ENCODE data around the gene SRCAP. TPM values are rescaled to one million over a fixed set of nuclear protein-coding genes. Genes with fewer than 3 reads are reported as not detected.

Gene SRCAP
- total RNA-seq, 1 experiment from 2014 or later = 13.2 TPM

- Histone ChIP-seq H2AFZ (ENCODE audit: low read length) (no peak overlapping the region), H4K20me1 (ENCODE audit: insufficient read depth, low read depth, low read length) (no peaks in the 10 kb centered on the region), H3K9me2 (replicated peaks; ENCODE audit: insufficient read depth, low read length) (no peaks in the 10 kb centered on the region), H3K36me3 (ENCODE audit: insufficient read depth, low read length) (no peaks in the 10 kb centered on the region), H3K27me3 (ENCODE audit: low read length) (no peaks in the 10 kb centered on the region), H3K27ac (ENCODE audit: low read length) (no peak overlapping the region), H3K4me3 (ENCODE audit: low read length) (no peak overlapping the region), H3K4me2 (ENCODE audit: low read depth, low read length, poor library complexity, severe bottlenecking) (no peak overlapping the region), H3K79me2 (ENCODE audit: low read length) (peaks cover 9% of the 10 kb centered on the region), H3K9ac (ENCODE audit: low read length) (no peak overlapping the region), H3K9me3 (ENCODE audit: low read length) (no peaks in the 10 kb centered on the region), H3K4me1 (ENCODE audit: low read length) (peaks cover 11% of the 10 kb centered on the region)
- no peak for DNase-seq
These were observed 85.2 kb downstream of the SRCAP start for GRCh38 chr16:30784215-30784614.

GRCh38 chr16:30785126-30786106 is 86.4 kb downstream of the SRCAP start:
- no peaks in the 10 kb centered on the region for H3K9me3 ChIP-seq (ENCODE audit: low read length)
- no peaks in the 10 kb centered on the region for H4K20me1 ChIP-seq (ENCODE audit: insufficient read depth, low read depth, low read length)
- DNase-seq = no peak
- peaks cover 11% of the 10 kb centered on the region for H3K4me1 ChIP-seq (ENCODE audit: low read length)
- H3K9ac ChIP-seq (ENCODE audit: low read length) = peak overlapping the region; percentile 74
- H3K36me3 ChIP-seq (ENCODE audit: insufficient read depth, low read length) = no peaks in the 10 kb centered on the region
- no peak overlapping the region for H3K27ac ChIP-seq (ENCODE audit: low read length)
- no peaks in the 10 kb centered on the region for H3K27me3 ChIP-seq (ENCODE audit: low read length)
- peak overlapping the region; percentile 74 for H3K4me3 ChIP-seq (ENCODE audit: low read length)
- no peaks in the 10 kb centered on the region for H3K9me2 ChIP-seq (replicated peaks; ENCODE audit: insufficient read depth, low read length)
- H3K4me2 ChIP-seq (ENCODE audit: low read depth, low read length, poor library complexity, severe bottlenecking) = peak overlapping the region; percentile 74
- H2AFZ ChIP-seq (ENCODE audit: low read length) = no peak overlapping the region
- peaks cover 9% of the 10 kb centered on the region for H3K79me2 ChIP-seq (ENCODE audit: low read length)

GRCh38 chr16:30786115-30786935 is 87.4 kb downstream of the SRCAP start:
- Histone ChIP-seq H3K9me3 (ENCODE audit: low read length) (no peaks in the 10 kb centered on the region), H3K27ac (ENCODE audit: low read length) (no peak overlapping the region), H3K4me1 (ENCODE audit: low read length) (peaks cover 11% of the 10 kb centered on the region), H3K9me2 (replicated peaks; ENCODE audit: insufficient read depth, low read length) (no peaks in the 10 kb centered on the region), H3K36me3 (ENCODE audit: insufficient read depth, low read length) (no peaks in the 10 kb centered on the region), H3K9ac (ENCODE audit: low read length) (peak overlapping the region; percentile 74), H4K20me1 (ENCODE audit: insufficient read depth, low read depth, low read length) (no peaks in the 10 kb centered on the region), H3K4me2 (ENCODE audit: low read depth, low read length, poor library complexity, severe bottlenecking) (peak overlapping the region; percentile 74), H3K79me2 (ENCODE audit: low read length) (peaks cover 9% of the 10 kb centered on the region), H3K4me3 (ENCODE audit: low read length) (peak overlapping the region; percentile 74), H2AFZ (ENCODE audit: low read length) (no peak overlapping the region), H3K27me3 (ENCODE audit: low read length) (no peaks in the 10 kb centered on the region)
- no peak for DNase-seq

DNA sequence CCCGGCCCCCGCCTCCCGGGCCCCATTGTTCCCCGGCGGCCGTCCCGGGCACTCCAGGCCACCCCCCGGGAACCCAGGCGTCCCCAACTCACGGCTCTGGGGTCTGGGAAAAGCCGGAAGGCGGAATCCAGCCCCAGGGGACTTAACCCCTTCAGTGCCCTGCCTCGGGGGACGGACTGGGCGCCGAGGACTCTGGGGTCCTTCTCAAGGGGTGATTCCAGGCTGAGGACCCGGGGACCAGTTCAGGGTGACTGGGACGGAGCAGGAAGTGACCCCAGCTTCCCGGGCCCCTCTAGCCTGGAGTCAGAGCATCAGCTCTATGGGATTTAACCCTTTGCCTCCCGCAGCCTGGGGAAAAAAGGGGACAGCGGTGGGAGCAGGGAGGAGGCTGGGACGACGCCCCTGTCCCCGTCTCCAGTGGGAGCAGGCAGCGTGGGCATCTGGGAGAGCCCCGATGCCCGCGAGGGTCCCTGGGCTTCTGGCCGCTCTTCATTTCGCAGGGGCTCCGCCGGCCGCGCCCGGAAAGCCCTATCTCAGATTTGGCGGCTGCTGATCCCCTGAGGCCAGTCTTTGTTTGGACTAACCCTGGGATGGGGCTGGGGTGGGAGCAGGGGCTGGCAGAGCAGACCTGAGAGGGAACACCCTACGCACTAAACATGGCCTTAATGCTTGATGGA is 88.1 kb downstream of the SRCAP start, which contains the start of gene ZNF629:
Gene ZNF629 (minus strand): TSS at position 270 of the 677 bp plus-strand sequence. CDS start 2,723 bp downstream, outside the sequence.
- peak; percentile 74 for DNase-seq
- Histone ChIP-seq H3K9me3 (ENCODE audit: low read length) (no peaks in the 10 kb centered on the region), H3K4me3 (ENCODE audit: low read length) (peak within 1 kb of the TSS; percentile 74), H3K27me3 (ENCODE audit: low read length) (no peaks in the 10 kb centered on the region), H3K36me3 (ENCODE audit: insufficient read depth, low read length) (no peaks in the 10 kb centered on the region), H3K27ac (ENCODE audit: low read length) (no peak within 1 kb of the TSS), H3K9me2 (replicated peaks; ENCODE audit: insufficient read depth, low read length) (no peaks in the 10 kb centered on the region), H3K4me2 (ENCODE audit: low read depth, low read length, poor library complexity, severe bottlenecking) (peak within 1 kb of the TSS; percentile 74), H4K20me1 (ENCODE audit: insufficient read depth, low read depth, low read length) (no peaks in the 10 kb centered on the region), H2AFZ (ENCODE audit: low read length) (peak within 1 kb of the TSS; percentile 75; the same call in 1 of the 2 replicates), H3K9ac (ENCODE audit: low read length) (peak within 1 kb of the TSS; percentile 74), H3K79me2 (ENCODE audit: low read length) (peaks cover 9% of the 10 kb centered on the region), H3K4me1 (ENCODE audit: low read length) (peaks cover 11% of the 10 kb centered on the region)

GRCh38 chr16:30787613-30788378 is 88.8 kb downstream of the SRCAP start:
- H2AFZ ChIP-seq (ENCODE audit: low read length) = peak overlapping the region; percentile 75; the same call in 1 of the 2 replicates
- H3K36me3 ChIP-seq (ENCODE audit: insufficient read depth, low read length) = no peaks in the 10 kb centered on the region
- H3K9me2 ChIP-seq (replicated peaks; ENCODE audit: insufficient read depth, low read length) = no peaks in the 10 kb centered on the region
- H3K4me2 ChIP-seq (ENCODE audit: low read depth, low read length, poor library complexity, severe bottlenecking) = peak overlapping the region; percentile 74
- peak overlapping the region; percentile 74 for H3K9ac ChIP-seq (ENCODE audit: low read length)
- peak overlapping the region; percentile 74 for H3K4me3 ChIP-seq (ENCODE audit: low read length)
- no peaks in the 10 kb centered on the region for H3K9me3 ChIP-seq (ENCODE audit: low read length)
- peaks cover 9% of the 10 kb centered on the region for H3K79me2 ChIP-seq (ENCODE audit: low read length)
- no peaks in the 10 kb centered on the region for H3K27me3 ChIP-seq (ENCODE audit: low read length)
- peaks cover 11% of the 10 kb centered on the region for H3K4me1 ChIP-seq (ENCODE audit: low read length)
- H4K20me1 ChIP-seq (ENCODE audit: insufficient read depth, low read depth, low read length) = no peaks in the 10 kb centered on the region
- no peak for DNase-seq
- no peak overlapping the region for H3K27ac ChIP-seq (ENCODE audit: low read length)

Small RNA genes lying within 50 kb of the gene (small RNA-seq; reads per million reads assigned to genes)
- gene RNU6-1043P (not detected), gene RNU6-416P (not detected), gene SNORA30 (4.6 reads per million, percentile 78 among the genes with 10 or more reads in this experiment)

Other genes with a start within 250 kb of the SRCAP start
- 0.07 and 0.51 TPM in 2 replicates for gene ITGAL, start 226.4 kb upstream of the SRCAP start, total RNA-seq (2014; rRNA removed; shearing (Covaris generic); ENCODE audit: low replicate concordance)
- 59.4 and 107 TPM in 2 replicates for gene ZNF768, start 172.6 kb upstream of the SRCAP start, total RNA-seq (2014; rRNA removed; shearing (Covaris generic); ENCODE audit: low replicate concordance)
- 9.8 and 16.9 TPM in 2 replicates for gene ZNF747, start 164.3 kb upstream of the SRCAP start, total RNA-seq (2014; rRNA removed; shearing (Covaris generic); ENCODE audit: low replicate concordance)
- 7.0 and 15.8 TPM in 2 replicates for gene ZNF764, start 140.8 kb upstream of the SRCAP start, total RNA-seq (2014; rRNA removed; shearing (Covaris generic); ENCODE audit: low replicate concordance)
- gene ZNF688, start 127.5 kb upstream of the SRCAP start, total RNA-seq (2014; rRNA removed; shearing (Covaris generic); ENCODE audit: low replicate concordance) = 18.0 and 24.9 TPM in 2 replicates
- gene ZNF785, start 113.5 kb upstream of the SRCAP start, total RNA-seq (2014; rRNA removed; shearing (Covaris generic); ENCODE audit: low replicate concordance) = 14.9 and 20.8 TPM in 2 replicates
- gene ZNF689, start 88.8 kb upstream of the SRCAP start, total RNA-seq (2014; rRNA removed; shearing (Covaris generic); ENCODE audit: low replicate concordance) = 6.9 and 7.5 TPM in 2 replicates
- 17.4 and 42.0 TPM in 2 replicates for gene PRR14, start 48.2 kb upstream of the SRCAP start, total RNA-seq (2014; rRNA removed; shearing (Covaris generic); ENCODE audit: low replicate concordance)
- 32.9 and 36.1 TPM in 2 replicates for gene FBRS, start 40.7 kb upstream of the SRCAP start, total RNA-seq (2014; rRNA removed; shearing (Covaris generic); ENCODE audit: low replicate concordance)
- gene PHKG2, start 49.3 kb downstream of the SRCAP start, total RNA-seq (2014; rRNA removed; shearing (Covaris generic); ENCODE audit: low replicate concordance) = 32.3 and 35.5 TPM in 2 replicates
- 8.9 and 15.0 TPM in 2 replicates for gene CFAP119, start 62.9 kb downstream of the SRCAP start, total RNA-seq (2014; rRNA removed; shearing (Covaris generic); ENCODE audit: low replicate concordance)
- 57.9 and 66.4 TPM in 2 replicates for gene RNF40, start 63.2 kb downstream of the SRCAP start, total RNA-seq (2014; rRNA removed; shearing (Covaris generic); ENCODE audit: low replicate concordance)
- 4.8 and 6.3 TPM in 2 replicates for gene ZNF629, start 88.0 kb downstream of the SRCAP start, total RNA-seq (2014; rRNA removed; shearing (Covaris generic); ENCODE audit: low replicate concordance)
- gene BCL7C, start 194.9 kb downstream of the SRCAP start, total RNA-seq (2014; rRNA removed; shearing (Covaris generic); ENCODE audit: low replicate concordance) = 27.4 and 59.7 TPM in 2 replicates
- gene CTF1, start 197.4 kb downstream of the SRCAP start, total RNA-seq (2014; rRNA removed; shearing (Covaris generic); ENCODE audit: low replicate concordance) = 0.94 and 1.1 TPM in 2 replicates
- gene FBXL19, start 224.4 kb downstream of the SRCAP start, total RNA-seq (2014; rRNA removed; shearing (Covaris generic); ENCODE audit: low replicate concordance) = 24.5 and 59.5 TPM in 2 replicates
- gene ORAI3, start 249.9 kb downstream of the SRCAP start, total RNA-seq (2014; rRNA removed; shearing (Covaris generic); ENCODE audit: low replicate concordance) = 34.0 and 60.7 TPM in 2 replicates